Brain microvascular endothelial cell (primary cell): ENCODE measurements around the gene MYMK.

Experiments used
- DNase-seq: peaks from one replicate; pipeline ENCODE4 v3.0.0-alpha.2; 2020
- H3K27ac ChIP-seq: fragments of 250-450 bp; sonication (Bioruptor Pico); 2 replicates; pipeline ENCODE4 v1.5.1; 2020; ENCODE audit warnings: mild to moderate bottlenecking, moderate library complexity
- H3K27me3 ChIP-seq: fragments of 250-450 bp; sonication (Bioruptor Pico); replicated peaks from 2 replicates; pipeline ENCODE4 v1.5.1; 2020; ENCODE audit warnings: mild to moderate bottlenecking
- H3K36me3 ChIP-seq: fragments of 250-450 bp; sonication (Bioruptor Pico); replicated peaks from 2 replicates; pipeline ENCODE4 v1.5.1; 2020; ENCODE audit warnings: mild to moderate bottlenecking
- H3K4me3 ChIP-seq: 2 replicates; pipeline ENCODE4 v1.5.1; 2011; ENCODE audit warnings: low read depth, mild to moderate bottlenecking, control low read depth, low read length, moderate library complexity
- CTCF ChIP-seq: IDR thresholded peaks from 2 replicates; pipeline ENCODE4 v1.5.1; 2011; ENCODE audit warnings: low read depth, mild to moderate bottlenecking, moderate library complexity, low read length, control low read depth, inconsistent platforms; ENCODE audit errors: missing control alignments
- in situ Hi-C: cut with HindIII; loops from 2 replicates; pipeline ENCODE4 v1.10.0; 2017; ENCODE audit warnings: low sequenced_read_pairs, low pct_ligation_motif_present

Gene MYMK

DNA sequence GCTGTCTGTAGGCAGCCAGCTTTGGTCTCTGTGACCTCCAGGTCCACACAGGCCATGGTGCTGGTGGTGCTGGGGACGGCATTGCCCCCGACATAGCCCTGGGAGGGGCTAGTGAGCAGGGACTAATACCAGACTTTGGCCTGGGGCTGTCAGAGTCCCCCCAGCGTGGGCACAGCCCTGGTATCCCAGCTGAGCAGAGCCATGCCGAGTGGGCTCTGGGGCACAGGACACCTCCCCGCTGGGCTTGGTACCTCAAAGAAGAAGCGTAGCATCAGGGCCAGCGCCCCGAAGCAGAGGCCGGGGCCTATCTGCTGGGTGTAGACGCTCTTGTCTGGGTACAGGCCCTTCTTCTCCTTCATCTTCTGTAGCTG is 9.5 kb downstream of the MYMK start:
- in situ Hi-C loops: no loop called here
- Histone ChIP-seq H3K36me3 (no peaks in the 10 kb centered on the region), H3K27ac (no peak overlapping the region), H3K27me3 (no peaks in the 10 kb centered on the region), H3K4me3 (no peak overlapping the region)
- TF ChIP-seq CTCF: no peak
- no peak for DNase-seq

- Histone ChIP-seq H3K27ac (no peak overlapping the region), H3K27me3 (no peaks in the 10 kb centered on the region), H3K4me3 (no peak overlapping the region), H3K36me3 (no peaks in the 10 kb centered on the region)
- in situ Hi-C loops: no loop called here
- DNase-seq: no peak
- no peak for TF ChIP-seq CTCF
Observed at GRCh38 chr9:133514460-133515239, 10.1 kb downstream of the MYMK start.

- TF ChIP-seq CTCF: no peak
- in situ Hi-C loops: no loop called here
- H3K27me3 ChIP-seq: no peaks in the 10 kb centered on the region
- H3K27ac ChIP-seq: no peak overlapping the region
- H3K36me3 ChIP-seq: no peaks in the 10 kb centered on the region
- DNase-seq: no peak
- H3K4me3 ChIP-seq: no peak overlapping the region
Observed at GRCh38 chr9:133513214-133514100, 11.3 kb downstream of the MYMK start.

DNA sequence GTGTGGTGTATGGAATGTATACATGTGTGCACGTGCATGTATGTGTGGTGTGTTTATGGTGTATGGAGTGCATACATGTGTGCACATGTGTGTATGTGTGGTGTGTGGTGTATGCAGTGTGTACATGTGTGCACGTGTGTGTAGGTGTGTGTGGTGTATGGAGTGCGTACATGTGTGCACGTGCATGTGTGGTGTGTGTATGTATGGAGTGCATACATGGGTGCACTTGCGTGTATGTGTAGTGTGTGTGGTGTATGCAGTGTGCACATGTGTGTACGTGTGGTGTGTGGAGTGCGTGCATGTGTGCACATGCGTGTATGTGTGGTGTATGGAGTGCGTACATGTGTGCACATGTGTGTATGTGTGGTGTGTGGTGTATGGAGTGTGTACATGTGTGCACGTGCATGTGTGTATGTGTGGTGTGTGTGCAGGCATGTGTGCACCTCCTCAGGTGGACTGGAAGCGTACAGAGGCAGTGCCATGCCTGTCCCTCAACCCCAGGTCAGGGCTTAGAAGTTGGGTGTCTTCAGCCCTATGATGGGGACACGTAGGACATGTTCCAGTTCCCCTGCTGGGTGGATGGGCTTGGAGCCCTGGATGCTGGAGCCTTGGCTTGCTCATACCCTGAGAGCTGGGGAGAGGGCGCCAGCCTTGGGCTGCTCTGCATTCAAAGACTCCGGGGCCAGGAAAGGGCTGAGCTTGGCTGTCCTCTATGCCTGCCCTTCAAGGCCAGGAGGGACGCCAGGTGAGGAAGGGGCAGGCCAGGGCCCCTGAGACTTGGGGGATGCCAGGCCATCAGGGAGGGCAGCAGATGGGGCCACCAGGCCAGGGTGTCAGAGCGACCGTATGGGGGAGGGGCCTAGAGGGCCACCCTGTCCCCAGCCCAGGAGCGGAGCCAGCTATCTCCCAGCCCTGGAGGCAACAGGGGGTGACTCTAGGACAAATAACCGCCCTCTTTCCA is 12.2 kb downstream of the MYMK start:
- in situ Hi-C loops: no loop called here
- no peak for DNase-seq
- no peaks in the 10 kb centered on the region for H3K27me3 ChIP-seq

More for the DNA sequence above, 12.2 kb downstream of the MYMK start:
- TF ChIP-seq CTCF: no peak
- no peaks in the 10 kb centered on the region for H3K36me3 ChIP-seq
- H3K27ac ChIP-seq: no peak overlapping the region
- H3K4me3 ChIP-seq: no peak overlapping the region
